GM10266 (cell line): ENCODE measurements around the gene TSPEAR.
A peak's percentile ranks its signal among the peaks of the same experiment; 100 is the strongest.

ENCODE experiments used
- DNase-seq: peaks from one replicate; pipeline ENCODE4 v3.0.0; 2012; ENCODE audit errors: extremely low spot score
- CTCF ChIP-seq: IDR thresholded peaks from 2 replicates; pipeline ENCODE4 v1.5.1; 2012; ENCODE audit warnings: mild to moderate bottlenecking, low read depth; ENCODE audit not compliant: control insufficient read depth, insufficient read depth; ENCODE audit errors: missing control alignments

Gene TSPEAR

GRCh38 chr21:44750675-44751025 is 39.3 kb upstream of the TSPEAR start:
- DNase-seq = no peak
- no peak for TF ChIP-seq CTCF

DNA sequence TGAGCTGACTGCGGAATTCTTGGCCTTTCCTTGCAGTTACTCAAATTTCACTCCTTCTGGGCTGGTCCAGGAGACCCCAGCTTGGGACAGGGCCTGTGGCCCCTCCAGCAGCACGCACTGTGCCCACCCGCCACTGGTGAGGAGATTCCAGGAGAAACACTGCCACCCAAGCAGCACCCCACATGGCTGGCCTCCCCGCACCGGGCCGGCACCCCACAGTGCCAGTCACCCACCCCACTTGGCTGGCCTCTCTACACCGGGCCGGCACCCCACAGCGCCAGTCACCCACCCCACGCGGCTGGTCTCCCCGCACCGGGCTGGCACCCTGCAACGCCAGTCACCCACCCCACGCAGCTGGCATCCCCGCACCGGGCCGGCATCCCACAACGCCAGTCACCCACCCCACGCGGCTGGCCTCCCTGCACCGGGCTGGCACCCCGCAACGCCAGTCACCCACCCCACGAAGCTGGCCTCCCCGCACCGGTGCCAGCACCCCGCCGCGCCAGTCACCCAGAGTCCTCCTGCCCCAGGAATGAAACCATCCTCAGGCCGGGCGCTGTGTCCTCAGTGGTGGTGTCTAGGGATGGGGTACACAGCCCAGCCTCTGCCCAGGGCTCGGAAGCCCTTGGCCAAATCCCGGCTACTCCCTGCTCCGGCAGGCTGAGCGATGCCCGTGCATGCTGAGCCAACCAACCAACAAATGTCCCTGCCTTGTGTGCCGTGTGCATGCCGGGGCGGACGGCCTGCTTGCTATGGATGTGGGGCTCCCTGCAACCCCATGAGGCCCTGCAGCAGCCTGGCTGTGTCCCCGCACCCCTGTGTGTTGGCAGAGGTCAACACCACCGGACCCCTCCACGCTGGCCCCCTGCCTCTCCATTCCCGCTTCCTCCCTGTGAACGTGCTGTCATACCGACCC is 38.6 kb upstream of the TSPEAR start:
- DNase-seq = no peak
- no peak for TF ChIP-seq CTCF

GRCh38 chr21:44749116-44749758 is 37.9 kb upstream of the TSPEAR start:
- no peak for TF ChIP-seq CTCF
- no peak for DNase-seq

GRCh38 chr21:44748621-44749020 is 37.2 kb upstream of the TSPEAR start:
- no peak for TF ChIP-seq CTCF
- DNase-seq = no peak

- TF ChIP-seq CTCF = peak; percentile 32
- no peak for DNase-seq
Observed at GRCh38 chr21:44742418-44743153, 31.2 kb upstream of the TSPEAR start.

DNA sequence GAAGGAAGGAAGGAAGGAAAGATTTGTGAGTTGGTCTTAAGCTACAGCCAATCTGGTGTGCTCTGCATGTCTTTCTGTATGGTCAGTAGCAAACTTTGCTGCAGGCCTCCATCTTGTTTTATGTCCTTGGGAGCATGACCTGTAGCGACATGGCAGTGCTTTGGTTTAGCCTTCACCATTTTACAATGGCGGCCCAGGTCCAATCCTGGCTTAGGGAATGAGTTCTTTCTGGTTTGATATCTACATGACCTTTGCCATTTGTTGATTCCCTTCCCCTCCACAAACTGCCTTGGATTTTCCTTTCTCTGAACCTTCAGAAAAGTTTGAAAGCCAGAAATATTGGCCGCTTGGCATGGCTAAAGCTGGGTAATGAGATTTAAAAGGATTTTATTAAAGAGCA is 30.5 kb upstream of the TSPEAR start:
- no peak for TF ChIP-seq CTCF
- DNase-seq = no peak

DNA sequence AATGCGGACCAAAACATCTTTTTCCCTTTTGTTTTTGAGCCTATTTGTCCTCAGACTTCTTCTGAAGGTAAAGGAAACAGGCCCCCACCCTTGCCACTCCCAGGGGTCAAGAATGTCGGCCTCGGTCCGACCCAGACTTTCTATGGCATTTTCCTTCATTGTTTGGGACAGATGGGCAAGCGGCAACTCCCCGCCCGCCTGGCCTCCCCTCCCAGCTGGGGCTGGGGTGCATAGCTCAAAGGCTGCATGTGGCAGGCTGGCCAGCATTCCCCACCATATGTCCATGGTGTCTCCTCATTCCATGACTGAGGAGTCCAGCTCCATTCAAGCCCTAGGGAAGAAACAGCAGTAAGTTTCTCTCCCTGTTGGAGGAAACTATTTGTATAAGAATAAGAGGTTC is 29.4 kb upstream of the TSPEAR start:
- no peak for TF ChIP-seq CTCF
- DNase-seq = no peak
